Umbilical cord (tissue), 2 donors: Measurements from ENCODE around the gene VANGL1. TPM values are rescaled to one million over a fixed set of nuclear protein-coding genes. Genes with fewer than 3 reads are reported as not detected.

Experiments used
- DNase-seq: peaks from one replicate; pipeline ENCODE4 v3.0.0-alpha.2; 2015; ENCODE audit warnings: low spot score
- total RNA-seq: library from RNA; depleted of rRNA; stranded (reverse); fragments of >200 nt; gene quantifications from one replicate; pipeline ENCODE4 v1.2.3, GENCODE V29; 2014; ENCODE audit warnings: low replicate concordance; ENCODE audit not compliant: insufficient read depth

VANGL1 gene
- total RNA-seq, 1 donor from 2014 or later = 7.2 TPM

GRCh38 chr1:115744646-115745275, 103.0 kb downstream of the VANGL1 start:
- no peak for DNase-seq

DNA sequence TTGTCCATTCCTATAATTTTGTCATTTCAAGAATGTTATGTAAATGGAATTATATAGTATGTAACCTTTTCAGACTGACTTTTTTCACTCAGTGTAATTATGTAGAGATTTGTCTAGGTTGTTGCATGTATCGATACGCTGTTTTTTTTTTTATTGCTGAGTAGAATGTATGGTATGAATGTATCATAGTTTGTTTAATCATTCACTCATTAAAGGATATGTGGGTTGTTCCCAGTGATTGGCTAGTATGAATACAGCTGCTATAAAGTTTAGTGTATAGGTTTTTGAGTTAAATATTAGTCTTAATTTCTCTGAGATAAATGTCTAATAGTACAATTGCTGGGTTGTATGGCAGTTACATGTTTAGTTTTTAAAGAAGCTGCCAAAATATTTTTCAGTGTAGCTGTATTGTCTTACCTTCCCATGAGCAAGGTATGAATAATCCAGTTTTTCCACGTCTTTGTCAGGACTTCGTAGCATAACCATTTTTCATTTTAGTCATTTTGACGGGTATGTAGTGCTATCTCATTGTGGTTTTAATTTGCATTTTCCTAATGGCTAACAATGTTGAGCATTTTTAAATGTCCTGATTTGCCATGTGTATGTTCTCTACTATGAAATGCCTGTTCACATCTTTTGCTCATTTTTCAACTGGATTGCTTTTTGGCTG, 104.4 kb downstream of the VANGL1 start:
- DNase-seq = no peak

Other genes starting within 250 kb of the VANGL1 start
- 38.5 TPM for gene CASQ2, start 126.7 kb downstream of the VANGL1 start, total RNA-seq
- 1.9 TPM for gene NHLH2, start 199.2 kb downstream of the VANGL1 start, total RNA-seq